Peyer's patch (tissue), 4 donors: ENCODE data around the gene SPN. TPM values are rescaled to one million over a fixed set of nuclear protein-coding genes. Genes with fewer than 3 reads are reported as not detected.
"Not testable (repeated sequence)": the region's sequence is repeated elsewhere in the genome, so short reads cannot be mapped to it uniquely, and the experiment has no call there.

ENCODE experiments used
- DNase-seq, 3 donors: peaks; one replicate each; pipeline ENCODE4 v3.0.0-alpha.2; 2017 to 2019
- H3K27ac ChIP-seq, 4 donors: fragments of 200-600 bp; sonication (generic); one replicate each; pipeline ENCODE4 v1.5.1; 2016 to 2019
- H3K27me3 ChIP-seq, 2 donors: fragments of 200-600 bp; sonication (generic); one replicate each; pipeline ENCODE4 v1.5.1; 2019
- H3K36me3 ChIP-seq, 3 donors: fragments of 200-600 bp; sonication (generic); one replicate each; pipeline ENCODE4 v1.5.1; 2016 to 2019
- H3K4me1 ChIP-seq, 4 donors: fragments of 200-600 bp; sonication (generic); one replicate each; pipeline ENCODE4 v1.5.1; 2016 to 2019
- H3K4me3 ChIP-seq, 4 donors: fragments of 200-600 bp; sonication (generic); 1 replicate in 3 of 4; 2 replicates in 1 of 4; pipeline ENCODE4 v1.5.1; 2016 to 2019; ENCODE audit warnings: mild to moderate bottlenecking in 1 of 4
- H3K9me3 ChIP-seq, 4 donors: fragments of 200-600 bp; sonication (generic); one replicate each; pipeline ENCODE4 v1.5.1; 2016 to 2019; ENCODE audit warnings: mild to moderate bottlenecking in 1 of 4
- CTCF ChIP-seq, 6 experiments: fragments of 450-650 bp in 4 of 6; fragments of 200-600 bp in 2 of 6; sonication (generic) in 1 of 6; IDR thresholded peaks; one replicate each; pipeline ENCODE4 v1.5.1; 2017 to 2019; ENCODE audit warnings: antibody characterized with exemption in 6 of 6, mild to moderate bottlenecking in 3 of 6, moderate library complexity in 1 of 6
- POLR2A ChIP-seq, 2 donors: fragments of 450-650 bp; IDR thresholded peaks; one replicate each; pipeline ENCODE4 v1.5.1; 2017; ENCODE audit warnings: antibody characterized with exemption in 2 of 2, mild to moderate bottlenecking in 2 of 2, moderate library complexity in 2 of 2
- total RNA-seq, 4 donors: library from RNA; depleted of rRNA; stranded (reverse); fragments of >200 nt; gene quantifications; one replicate each; pipeline ENCODE4 v1.1.0, GENCODE V29; 2016

The SPN gene
- total RNA-seq, 4 donors from 2014 or later, result 2.5 to 14.0 (median 2.8) TPM

GRCh38 chr16:29701214-29701555, 38.1 kb downstream of the SPN start:
- no peak overlapping the region for H3K4me3 ChIP-seq
- H3K27ac ChIP-seq, result peak overlapping the region; percentile 42 to 79 (median 66)
- peaks cover 0 to 5% (median 0%) of the 10 kb centered on the region in 3 donors for H3K36me3 ChIP-seq
- DNase-seq, result no peak
- TF ChIP-seq CTCF (IDR thresholded peaks at IDR 0.05), result no peak
- no peak for TF ChIP-seq POLR2A (IDR thresholded peaks at IDR 0.05)
- peaks cover 0 to 9% (median 0%) of the 10 kb centered on the region in 4 donors for H3K9me3 ChIP-seq
- peaks cover 0 to 10% (median 4%) of the 10 kb centered on the region in 4 donors for H3K4me1 ChIP-seq
- no peaks in the 10 kb centered on the region for H3K27me3 ChIP-seq

- TF ChIP-seq CTCF (IDR thresholded peaks at IDR 0.05) (no peak), POLR2A (IDR thresholded peaks at IDR 0.05) (no peak)
- peak in 1 of 3 donors; percentile 52 for DNase-seq
- H3K36me3 ChIP-seq, result no peaks in the 10 kb centered on the region
- H3K4me3 ChIP-seq, result peak overlapping the region in 1 of 4 donors; percentile 6
- peak overlapping the region; percentile 42 to 79 (median 66) for H3K27ac ChIP-seq
- H3K4me1 ChIP-seq, result peaks cover 0 to 10% (median 4%) of the 10 kb centered on the region in 4 donors
- no peaks in the 10 kb centered on the region for H3K27me3 ChIP-seq
- H3K9me3 ChIP-seq, result peaks cover 0 to 9% (median 0%) of the 10 kb centered on the region in 4 donors
These were observed 39.2 kb downstream of the SPN start for GRCh38 chr16:29702269-29702668.

- Histone ChIP-seq H3K27me3 (no peaks in the 10 kb centered on the region), H3K9me3 (peaks cover 0 to 9% (median 0%) of the 10 kb centered on the region in 4 donors), H3K4me1 (peaks cover 0 to 10% (median 4%) of the 10 kb centered on the region in 4 donors), H3K27ac (no peak overlapping the region), H3K4me3 (no peak overlapping the region), H3K36me3 (no peaks in the 10 kb centered on the region)
- no peak for DNase-seq
- no peak for TF ChIP-seq CTCF (IDR thresholded peaks at IDR 0.05)
These were observed 42.0 kb downstream of the SPN start for GRCh38 chr16:29705030-29705429.

GRCh38 chr16:29707160-29707559, 44.1 kb downstream of the SPN start:
- not testable (repeated sequence) for H3K4me3 ChIP-seq, DNase-seq, H3K27me3 ChIP-seq, H3K36me3 ChIP-seq, H3K27ac ChIP-seq, H3K9me3 ChIP-seq
- H3K4me1 ChIP-seq, result peaks cover 0 to 15% (median 0%) of the 10 kb centered on the region in 4 donors

GRCh38 chr16:29708917-29709600, 46.0 kb downstream of the SPN start:
- no peak for TF ChIP-seq POLR2A (IDR thresholded peaks at IDR 0.05)
- no peak for TF ChIP-seq CTCF (IDR thresholded peaks at IDR 0.05)
- Histone ChIP-seq H3K4me3 (no peak overlapping the region), H3K9me3 (no peaks in the 10 kb centered on the region), H3K27me3 (no peaks in the 10 kb centered on the region), H3K4me1 (peaks cover 0 to 7% (median 0%) of the 10 kb centered on the region in 4 donors), H3K36me3 (no peaks in the 10 kb centered on the region), H3K27ac (no peak overlapping the region)
- no peak for DNase-seq

- H3K36me3 ChIP-seq, H3K9me3 ChIP-seq, DNase-seq, H3K27ac ChIP-seq, H3K27me3 ChIP-seq, H3K4me1 ChIP-seq, H3K4me3 ChIP-seq: not testable (repeated sequence)
These were observed 46.6 kb downstream of the SPN start for GRCh38 chr16:29709657-29710056.
